SU-DHL-6 (cell line): ENCODE results near the gene EFCAB8.

ENCODE experiments used
- H2AFZ ChIP-seq: fragments of 200-600 bp; sonication (generic); 2 replicates; pipeline ENCODE4 v1.6.1; 2014; ENCODE audit warnings: low read depth, mild to moderate bottlenecking, moderate library complexity, mixed read lengths, antibody characterized with exemption, low read length; ENCODE audit not compliant: severe bottlenecking
- H3F3A ChIP-seq: fragments of 200-600 bp; shearing (Covaris generic); 2 replicates; pipeline ENCODE4 v1.6.0; 2016; ENCODE audit warnings: antibody characterized with exemption, mild to moderate bottlenecking; ENCODE audit not compliant: insufficient read depth
- H3K27ac ChIP-seq: fragments of 200-600 bp; sonication (generic); 2 replicates; pipeline ENCODE4 v1.5.1; 2016; ENCODE audit warnings: low read depth, mild to moderate bottlenecking, low read length, moderate library complexity, mixed read lengths
- H3K27me3 ChIP-seq: fragments of 200-600 bp; sonication (generic), shearing (Covaris generic); 2 replicates; pipeline ENCODE4 v1.6.0; 2014; ENCODE audit warnings: mild to moderate bottlenecking, low read length
- H3K36me3 ChIP-seq: fragments of 200-600 bp; sonication (generic); 2 replicates; pipeline ENCODE4 v1.6.1; 2014; ENCODE audit warnings: mild to moderate bottlenecking, low read length, mixed read lengths
- H3K4me2 ChIP-seq: fragments of 300-600, 200-600 bp; shearing (Covaris generic), sonication (generic); 2 replicates; pipeline ENCODE4 v1.6.0; 2014; ENCODE audit warnings: low read length, low read depth, mild to moderate bottlenecking; ENCODE audit not compliant: poor library complexity, severe bottlenecking
- H3K4me3 ChIP-seq: fragments of 200-600 bp; sonication (generic); 2 replicates; pipeline ENCODE4 v1.5.1; 2014; ENCODE audit warnings: antibody characterized with exemption, low read length, mild to moderate bottlenecking, mixed read lengths; ENCODE audit not compliant: insufficient read depth, poor library complexity, severe bottlenecking
- H3K79me2 ChIP-seq: fragments of 200-600 bp; sonication (generic); 2 replicates; pipeline ENCODE4 v1.6.1; 2014; ENCODE audit warnings: mild to moderate bottlenecking, low read length, moderate library complexity; ENCODE audit not compliant: insufficient read depth
- H3K9ac ChIP-seq: fragments of 200-600 bp; sonication (generic); 2 replicates; pipeline ENCODE4 v1.7.0; 2014; ENCODE audit warnings: mild to moderate bottlenecking, low read length
- H3K9me2 ChIP-seq: fragments of 200-600 bp; sonication (generic); replicated peaks from 2 replicates; pipeline ENCODE4 v1.6.1; 2014; ENCODE audit warnings: low read length; ENCODE audit not compliant: insufficient read depth
- H3K9me3 ChIP-seq: fragments of 200-600 bp; sonication (generic); 2 replicates; pipeline ENCODE4 v1.6.1; 2014; ENCODE audit warnings: low read length, mixed read lengths; ENCODE audit not compliant: insufficient read depth
- H4K20me1 ChIP-seq: fragments of 200-600 bp; sonication (generic); 2 replicates; pipeline ENCODE4 v1.6.1; 2014; ENCODE audit warnings: low read depth, mild to moderate bottlenecking, antibody characterized with exemption, low read length, moderate library complexity, mixed read lengths
- EZH2phosphoT487 ChIP-seq: fragments of 200-600 bp; sonication (generic), shearing (Covaris generic); conservative IDR thresholded peaks from 2 replicates; pipeline ENCODE4 v1.6.1; 2018; ENCODE audit warnings: mild to moderate bottlenecking, antibody characterized with exemption, low read length, moderate library complexity, mixed read lengths
- TF ChIP-seq, protein P1 (sequence below): fragments of 200-600 bp; sonication (generic); IDR thresholded peaks from one replicate; pipeline ENCODE4 v1.5.1; 2017; ENCODE audit warnings: antibody characterized with exemption, mild to moderate bottlenecking, low read length, moderate library complexity; ENCODE audit not compliant: insufficient read depth, poor library complexity, severe bottlenecking

EFCAB8 gene

DNA sequence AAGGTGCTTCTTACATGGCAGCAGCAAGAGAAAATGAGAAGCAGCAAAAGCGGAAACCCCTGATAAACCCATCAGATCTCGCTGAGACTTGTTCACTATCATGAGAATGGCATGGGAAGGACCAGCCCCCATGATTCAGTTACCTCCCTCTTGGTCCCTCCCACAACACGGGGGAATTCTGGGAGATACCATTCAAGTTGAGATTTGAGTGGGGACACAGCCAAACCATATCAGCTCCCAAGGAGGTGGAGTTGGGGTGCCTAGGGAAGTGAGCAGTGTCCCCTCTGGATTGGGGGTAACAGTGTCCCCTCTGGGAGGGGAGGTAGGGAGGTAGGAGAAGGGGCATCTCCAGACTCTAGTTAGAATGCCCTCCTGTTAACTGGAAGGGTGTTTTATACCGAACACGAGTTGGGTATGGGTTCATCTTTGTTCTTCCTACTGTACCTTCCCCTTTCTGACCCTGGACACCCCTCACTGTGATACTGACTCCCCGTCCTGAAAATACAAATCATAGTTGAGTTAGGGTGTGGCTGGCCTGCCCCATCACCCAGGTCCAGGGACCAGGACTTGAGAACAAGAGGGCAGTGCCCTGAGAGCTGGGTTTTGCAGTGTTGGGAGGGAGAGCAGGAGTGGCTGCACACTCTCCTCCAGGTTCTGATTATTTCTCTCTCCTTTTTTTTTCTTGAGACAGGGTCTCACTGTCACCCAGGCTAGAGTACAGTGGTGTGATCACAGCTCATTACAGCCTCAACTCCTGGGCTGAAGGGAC is 62.0 kb downstream of the EFCAB8 start:
- no peaks in the 10 kb centered on the region for H4K20me1 ChIP-seq
- no peak overlapping the region for H3K9ac ChIP-seq
- 0 out of 2 replicates have a peak, but pooled peaks cover 6% of the 10 kb centered on the region for H3K9me3 ChIP-seq
- no peaks in the 10 kb centered on the region for H3K27me3 ChIP-seq
- no peaks in the 10 kb centered on the region for H3K79me2 ChIP-seq
- TF ChIP-seq, protein P1, sequence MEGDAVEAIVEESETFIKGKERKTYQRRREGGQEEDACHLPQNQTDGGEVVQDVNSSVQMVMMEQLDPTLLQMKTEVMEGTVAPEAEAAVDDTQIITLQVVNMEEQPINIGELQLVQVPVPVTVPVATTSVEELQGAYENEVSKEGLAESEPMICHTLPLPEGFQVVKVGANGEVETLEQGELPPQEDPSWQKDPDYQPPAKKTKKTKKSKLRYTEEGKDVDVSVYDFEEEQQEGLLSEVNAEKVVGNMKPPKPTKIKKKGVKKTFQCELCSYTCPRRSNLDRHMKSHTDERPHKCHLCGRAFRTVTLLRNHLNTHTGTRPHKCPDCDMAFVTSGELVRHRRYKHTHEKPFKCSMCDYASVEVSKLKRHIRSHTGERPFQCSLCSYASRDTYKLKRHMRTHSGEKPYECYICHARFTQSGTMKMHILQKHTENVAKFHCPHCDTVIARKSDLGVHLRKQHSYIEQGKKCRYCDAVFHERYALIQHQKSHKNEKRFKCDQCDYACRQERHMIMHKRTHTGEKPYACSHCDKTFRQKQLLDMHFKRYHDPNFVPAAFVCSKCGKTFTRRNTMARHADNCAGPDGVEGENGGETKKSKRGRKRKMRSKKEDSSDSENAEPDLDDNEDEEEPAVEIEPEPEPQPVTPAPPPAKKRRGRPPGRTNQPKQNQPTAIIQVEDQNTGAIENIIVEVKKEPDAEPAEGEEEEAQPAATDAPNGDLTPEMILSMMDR, result no peak
- TF ChIP-seq EZH2phosphoT487, result no peak
- no peak overlapping the region for H2AFZ ChIP-seq
- H3K4me3 ChIP-seq, result no peak overlapping the region
- H3F3A ChIP-seq, result no peaks in the 10 kb centered on the region
- no peak overlapping the region for H3K27ac ChIP-seq
- H3K36me3 ChIP-seq, result no peaks in the 10 kb centered on the region
- no peaks in the 10 kb centered on the region for H3K9me2 ChIP-seq
- no peak overlapping the region for H3K4me2 ChIP-seq

DNA sequence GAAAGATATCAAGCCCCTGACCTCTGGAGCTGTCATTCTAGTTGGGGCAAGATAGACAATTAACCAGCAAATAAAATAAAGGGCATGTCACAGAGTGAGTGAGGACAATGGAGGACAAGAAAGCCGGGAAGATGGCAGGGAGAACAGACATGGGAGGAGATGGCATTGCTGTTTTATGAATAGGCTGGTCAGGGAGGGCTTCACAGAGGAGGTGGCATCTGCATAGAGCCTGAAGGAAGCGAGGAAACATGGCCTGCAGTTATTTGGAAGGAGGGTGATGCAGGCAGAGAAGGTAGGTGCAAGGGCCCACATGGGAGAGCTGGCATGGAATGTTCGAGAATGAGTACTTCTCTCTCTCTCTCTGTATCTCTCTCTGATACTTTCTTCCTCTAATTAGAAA is 63.7 kb downstream of the EFCAB8 start:
- H4K20me1 ChIP-seq, result no peaks in the 10 kb centered on the region
- H3K9me2 ChIP-seq, result no peaks in the 10 kb centered on the region
- TF ChIP-seq, protein P1, result no peak
- no peak for TF ChIP-seq EZH2phosphoT487
- no peaks in the 10 kb centered on the region for H3K27me3 ChIP-seq
- H3K4me2 ChIP-seq, result no peak overlapping the region
- no peaks in the 10 kb centered on the region for H3K9me3 ChIP-seq
- no peak overlapping the region for H3K4me3 ChIP-seq
- no peaks in the 10 kb centered on the region for H3F3A ChIP-seq
- no peak overlapping the region for H3K9ac ChIP-seq
- no peaks in the 10 kb centered on the region for H3K79me2 ChIP-seq
- no peak overlapping the region for H3K27ac ChIP-seq
- H2AFZ ChIP-seq, result no peak overlapping the region
- H3K36me3 ChIP-seq, result no peaks in the 10 kb centered on the region

DNA sequence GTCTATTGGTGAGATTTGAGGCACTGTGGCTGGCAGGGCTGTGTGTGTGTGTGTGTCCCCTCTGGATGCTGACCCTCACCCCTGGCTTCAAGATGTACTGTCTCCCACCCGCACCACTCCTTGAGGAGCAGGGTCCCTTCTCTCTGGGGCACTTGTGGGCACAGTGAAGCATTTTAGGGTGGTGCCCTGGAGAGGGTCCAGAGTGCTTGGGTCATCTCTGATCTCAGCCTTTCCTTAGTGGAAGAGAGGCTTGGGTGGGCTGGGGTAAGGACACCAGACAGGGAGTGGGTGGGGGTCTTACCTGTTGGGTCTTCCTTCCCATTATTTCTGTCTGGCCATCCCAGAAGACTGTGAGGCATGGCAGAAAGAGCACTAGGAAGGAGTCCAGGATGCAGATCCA is 66.1 kb downstream of the EFCAB8 start:
- Histone ChIP-seq H3K4me2 (no peak overlapping the region), H3K9ac (no peak overlapping the region), H3K27ac (no peak overlapping the region), H3K79me2 (no peaks in the 10 kb centered on the region), H3K4me3 (no peak overlapping the region), H3K9me2 (no peaks in the 10 kb centered on the region), H3K9me3 (no peaks in the 10 kb centered on the region), H4K20me1 (no peaks in the 10 kb centered on the region), H2AFZ (no peak overlapping the region), H3K27me3 (no peaks in the 10 kb centered on the region), H3F3A (no peaks in the 10 kb centered on the region), H3K36me3 (no peaks in the 10 kb centered on the region)
- TF ChIP-seq, protein P1, result no peak
- TF ChIP-seq EZH2phosphoT487, result no peak
